Tibial artery (tissue), 4 donors: ENCODE measurements around the gene UCK2.

Experiments
- DNase-seq, 2 donors: peaks; one replicate each; pipeline ENCODE4 v3.0.0-alpha.2; 2019
- H3K27ac ChIP-seq, 2 donors: fragments of 200-600 bp; sonication (generic) in 1 of 2; 1 replicate in 1 of 2; 2 replicates in 1 of 2; pipeline ENCODE4 v1.5.1; 2018 to 2019; ENCODE audit warnings: mild to moderate bottlenecking in 1 of 2
- H3K27me3 ChIP-seq, 2 donors: fragments of 200-600 bp; sonication (generic) in 1 of 2; one replicate each; pipeline versions ENCODE4 v1.5.1 to v1.6.0; 2016 to 2019
- H3K36me3 ChIP-seq, 3 donors: fragments of 200-600 bp; sonication (generic) in 2 of 3; one replicate each; pipeline ENCODE4 v1.5.1; 2016 to 2019; ENCODE audit warnings: mild to moderate bottlenecking in 2 of 3
- H3K4me1 ChIP-seq, 4 donors: fragments of 200-600 bp; sonication (generic) in 2 of 4; 1 replicate in 3 of 4; 2 replicates in 1 of 4; pipeline ENCODE4 v1.5.1; 2016 to 2019
- H3K4me3 ChIP-seq, 2 donors: fragments of 200-600 bp; sonication (generic) in 1 of 2; 1 replicate in 1 of 2; 2 replicates in 1 of 2; pipeline ENCODE4 v1.5.1; 2018 to 2019; ENCODE audit warnings: mild to moderate bottlenecking in 2 of 2
- H3K9me3 ChIP-seq, 3 donors: fragments of 200-600 bp; sonication (generic) in 1 of 3; one replicate each; pipeline ENCODE4 v1.5.1; 2016 to 2019
- CTCF ChIP-seq, 2 experiments: fragments of 200-600 bp in 1 of 2; fragments of 450-650 bp in 1 of 2; IDR thresholded peaks; one replicate each; pipeline ENCODE4 v1.5.1; 2017 to 2019; ENCODE audit warnings: antibody characterized with exemption in 2 of 2, mild to moderate bottlenecking in 1 of 2, moderate library complexity in 1 of 2
- intact Hi-C: fragments of 100-400 bp; cut with DNase I; formaldehyde crosslinking; loops from one replicate; pipeline ENCODE4 v1.15.0; 2023; ENCODE audit warnings: low total_unique reads

Gene UCK2

GRCh38 chr1:165897326-165898303 lies 70.2 kb downstream of the UCK2 start:
- Histone ChIP-seq H3K27ac (peak overlapping the region; percentile 75 to 79), H3K36me3 (peaks cover 0 to 14% (median 11%) of the 10 kb centered on the region in 3 donors), H3K9me3 (no peaks in the 10 kb centered on the region), H3K27me3 (no peaks in the 10 kb centered on the region), H3K4me1 (peaks cover 4 to 62% (median 44%) of the 10 kb centered on the region in 4 donors), H3K4me3 (no peak overlapping the region)
- intact Hi-C loops: loop anchor here (5.0 kb wide), 1 partner anchor 125 kb away; no protein-coding TSS in a partner anchor
- no peak for DNase-seq
- no peak for TF ChIP-seq CTCF (IDR thresholded peaks at IDR 0.05)

DNA sequence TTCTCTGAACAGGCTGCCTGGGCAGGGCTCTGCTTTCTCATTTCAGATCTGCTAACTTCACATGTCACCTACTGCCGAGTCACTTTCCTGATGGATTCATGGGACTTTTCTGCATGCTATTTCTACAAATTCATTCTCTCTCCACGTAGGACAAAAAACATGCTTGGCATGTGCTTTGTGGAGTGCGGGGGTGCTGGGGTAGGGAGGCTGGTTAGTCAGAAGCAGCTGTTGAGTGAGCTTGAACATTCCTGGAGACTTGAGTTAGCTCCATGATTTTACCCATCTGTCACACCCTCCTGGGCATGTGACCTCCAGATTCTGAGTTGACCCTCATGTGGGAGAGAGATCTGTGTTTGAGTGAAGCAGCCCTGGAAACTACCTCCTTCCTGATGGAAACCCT lies 71.4 kb downstream of the UCK2 start:
- DNase-seq: peak; percentile 41 to 80
- Histone ChIP-seq H3K36me3 (peaks cover 0 to 17% (median 16%) of the 10 kb centered on the region in 3 donors), H3K27ac (peak overlapping the region; percentile 75 to 79), H3K27me3 (no peaks in the 10 kb centered on the region), H3K4me3 (no peak overlapping the region), H3K4me1 (peaks cover 4 to 62% (median 44%) of the 10 kb centered on the region in 4 donors), H3K9me3 (no peaks in the 10 kb centered on the region)
- no peak for TF ChIP-seq CTCF (IDR thresholded peaks at IDR 0.05)
- intact Hi-C loops: loop anchor here (5.0 kb wide), 1 partner anchor 127 kb away; no protein-coding TSS in a partner anchor

GRCh38 chr1:165899461-165899941 lies 72.1 kb downstream of the UCK2 start:
- Histone ChIP-seq H3K27me3 (no peaks in the 10 kb centered on the region), H3K36me3 (peaks cover 0 to 17% (median 16%) of the 10 kb centered on the region in 3 donors), H3K4me1 (peaks cover 4 to 62% (median 44%) of the 10 kb centered on the region in 4 donors), H3K4me3 (no peak overlapping the region), H3K9me3 (no peaks in the 10 kb centered on the region), H3K27ac (peak overlapping the region; percentile 75 to 79)
- peak; percentile 32 to 82 for DNase-seq
- intact Hi-C loops: loop anchor here (5.0 kb wide), 1 partner anchor 127 kb away; no protein-coding TSS in a partner anchor
- no peak for TF ChIP-seq CTCF (IDR thresholded peaks at IDR 0.05)

DNA sequence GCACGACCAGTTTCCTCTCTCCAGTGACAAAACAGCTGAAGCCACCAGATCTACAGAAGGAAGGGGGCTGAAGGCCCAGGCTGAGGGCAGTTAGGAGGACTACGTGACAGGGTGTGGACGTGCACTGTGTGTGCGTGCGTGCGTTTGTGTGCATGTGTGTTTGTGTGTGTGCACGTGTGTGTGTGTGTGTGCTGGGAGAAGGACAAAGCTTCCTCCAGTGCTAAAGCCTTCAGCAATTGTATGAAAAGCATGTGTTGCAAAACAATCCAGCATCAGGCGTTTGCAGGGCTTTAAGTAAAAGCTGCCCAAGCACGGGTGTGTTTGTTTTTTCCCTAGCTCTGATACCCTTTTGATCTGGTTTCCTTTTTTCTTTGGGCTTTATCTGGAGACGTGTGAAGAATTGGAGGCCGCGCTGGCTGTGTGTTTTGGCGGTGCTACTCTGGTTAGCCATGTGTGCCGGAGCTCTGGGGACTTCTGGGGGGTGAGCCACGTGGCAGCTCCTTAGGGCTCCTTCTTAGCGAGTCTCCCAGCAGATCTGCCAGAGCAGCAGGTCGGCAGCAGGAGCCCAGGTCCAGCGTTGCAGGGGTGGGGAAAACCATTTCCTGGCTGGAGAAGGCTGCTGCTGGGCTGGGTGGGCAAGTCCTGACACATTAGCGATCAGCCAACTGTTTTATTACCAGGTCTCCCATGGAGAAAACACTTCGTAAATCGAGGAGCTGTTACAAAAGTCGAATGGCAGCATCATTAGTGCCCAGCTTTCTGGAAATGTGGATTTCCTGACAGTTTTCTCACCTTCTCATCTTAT lies 73.4 kb downstream of the UCK2 start:
- TF ChIP-seq CTCF (IDR thresholded peaks at IDR 0.05): no peak
- no peaks in the 10 kb centered on the region for H3K27me3 ChIP-seq
- intact Hi-C loops: no loop called here
- H3K4me1 ChIP-seq: peaks cover 4 to 56% (median 44%) of the 10 kb centered on the region in 4 donors
- no peak overlapping the region for H3K4me3 ChIP-seq
- peak; percentile 36 to 71 for DNase-seq
- peak overlapping the region; percentile 75 to 79 for H3K27ac ChIP-seq
- no peaks in the 10 kb centered on the region for H3K9me3 ChIP-seq
- H3K36me3 ChIP-seq: peaks cover 0 to 19% (median 16%) of the 10 kb centered on the region in 3 donors

DNA sequence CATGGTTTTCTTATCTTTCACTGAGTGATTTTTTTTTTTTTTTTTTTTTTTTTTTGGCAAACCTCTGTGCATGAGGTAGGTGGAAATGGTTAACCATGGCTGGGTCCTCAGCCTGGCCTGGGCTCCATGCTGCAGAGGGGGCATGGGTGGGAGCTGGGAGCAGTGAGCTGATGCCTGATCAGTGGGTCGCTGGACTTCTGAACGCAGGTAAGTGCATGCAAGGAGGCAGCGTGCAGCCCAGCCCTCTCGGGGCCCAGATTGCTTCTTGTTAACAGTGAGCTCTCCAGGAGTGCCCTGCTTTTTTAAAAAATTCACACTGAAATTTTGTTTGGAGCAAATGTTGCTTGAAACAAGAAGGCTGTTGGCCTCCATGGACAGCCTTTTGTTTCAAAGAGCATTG lies 75.2 kb downstream of the UCK2 start:
- Histone ChIP-seq H3K4me3 (no peak overlapping the region), H3K27ac (no peak overlapping the region), H3K4me1 (peaks cover 4 to 40% (median 38%) of the 10 kb centered on the region in 4 donors), H3K36me3 (peaks cover 2 to 24% (median 19%) of the 10 kb centered on the region in 3 donors), H3K9me3 (no peaks in the 10 kb centered on the region), H3K27me3 (no peaks in the 10 kb centered on the region)
- no peak for DNase-seq
- intact Hi-C loops: no loop called here
- TF ChIP-seq CTCF (IDR thresholded peaks at IDR 0.05): no peak
